ENCODE measurements around the gene C5orf15. TPM values are rescaled to one million over a fixed set of nuclear protein-coding genes. Genes with fewer than 3 reads are reported as not detected.

The C5orf15 gene
- total RNA-seq, 1 donor from 2014 or later = 31.1 TPM

DNA sequence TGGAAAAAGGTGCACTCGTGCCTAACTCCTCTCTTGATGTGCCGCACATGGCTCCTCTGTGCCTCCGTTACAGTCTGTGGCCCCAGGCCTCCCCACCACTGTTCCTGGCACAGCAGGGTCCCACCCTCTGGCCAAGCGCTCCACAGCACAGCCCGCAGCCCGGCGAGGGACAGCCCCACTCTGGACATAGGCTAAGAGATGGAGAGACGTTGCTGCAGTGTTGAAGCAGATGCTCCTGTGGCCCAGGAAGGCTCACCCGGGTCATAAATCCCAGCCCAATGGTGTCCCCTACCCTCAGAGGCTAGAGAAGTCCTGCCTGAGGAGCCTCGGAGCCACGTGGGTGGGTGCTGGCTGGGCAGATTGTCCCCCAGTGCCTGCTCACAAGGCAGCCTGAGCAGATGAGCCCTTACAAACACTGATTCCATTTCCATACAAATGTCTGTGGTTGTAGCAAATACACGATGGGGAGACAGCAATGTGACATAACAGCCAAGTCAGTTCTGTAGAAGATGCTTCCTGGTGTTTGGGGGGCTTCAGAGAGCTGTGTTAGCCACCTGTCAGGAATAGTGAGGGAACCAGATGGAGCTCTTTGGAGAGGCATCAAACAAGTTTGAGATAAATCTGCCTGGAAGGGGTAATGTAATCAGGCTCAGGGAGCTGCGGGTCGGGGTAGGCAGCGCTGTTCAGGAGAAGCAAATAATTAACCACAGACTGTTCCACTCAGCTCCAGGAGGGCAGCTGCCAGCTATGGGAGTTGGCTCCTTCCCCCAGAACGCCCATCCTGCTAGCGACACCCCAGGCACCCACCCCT is 41.7 kb downstream of the C5orf15 start:
- no peak overlapping the region for H3K4me3 ChIP-seq
- intact Hi-C loops (cut with DNase I) = no loop called here
- ATAC-seq (no peak), DNase-seq (no peak)
- H3K36me3 ChIP-seq = no peaks in the 10 kb centered on the region
- peaks cover 8% of the 10 kb centered on the region for H3K4me1 ChIP-seq
- H3K27me3 ChIP-seq (ENCODE audit: low read depth) = peaks cover 4% of the 10 kb centered on the region
- TF ChIP-seq, protein P1, sequence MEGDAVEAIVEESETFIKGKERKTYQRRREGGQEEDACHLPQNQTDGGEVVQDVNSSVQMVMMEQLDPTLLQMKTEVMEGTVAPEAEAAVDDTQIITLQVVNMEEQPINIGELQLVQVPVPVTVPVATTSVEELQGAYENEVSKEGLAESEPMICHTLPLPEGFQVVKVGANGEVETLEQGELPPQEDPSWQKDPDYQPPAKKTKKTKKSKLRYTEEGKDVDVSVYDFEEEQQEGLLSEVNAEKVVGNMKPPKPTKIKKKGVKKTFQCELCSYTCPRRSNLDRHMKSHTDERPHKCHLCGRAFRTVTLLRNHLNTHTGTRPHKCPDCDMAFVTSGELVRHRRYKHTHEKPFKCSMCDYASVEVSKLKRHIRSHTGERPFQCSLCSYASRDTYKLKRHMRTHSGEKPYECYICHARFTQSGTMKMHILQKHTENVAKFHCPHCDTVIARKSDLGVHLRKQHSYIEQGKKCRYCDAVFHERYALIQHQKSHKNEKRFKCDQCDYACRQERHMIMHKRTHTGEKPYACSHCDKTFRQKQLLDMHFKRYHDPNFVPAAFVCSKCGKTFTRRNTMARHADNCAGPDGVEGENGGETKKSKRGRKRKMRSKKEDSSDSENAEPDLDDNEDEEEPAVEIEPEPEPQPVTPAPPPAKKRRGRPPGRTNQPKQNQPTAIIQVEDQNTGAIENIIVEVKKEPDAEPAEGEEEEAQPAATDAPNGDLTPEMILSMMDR (IDR thresholded peaks at IDR 0.05) = no peak
- no peak overlapping the region for H3K27ac ChIP-seq
- H3K9me3 ChIP-seq = no peaks in the 10 kb centered on the region

DNA sequence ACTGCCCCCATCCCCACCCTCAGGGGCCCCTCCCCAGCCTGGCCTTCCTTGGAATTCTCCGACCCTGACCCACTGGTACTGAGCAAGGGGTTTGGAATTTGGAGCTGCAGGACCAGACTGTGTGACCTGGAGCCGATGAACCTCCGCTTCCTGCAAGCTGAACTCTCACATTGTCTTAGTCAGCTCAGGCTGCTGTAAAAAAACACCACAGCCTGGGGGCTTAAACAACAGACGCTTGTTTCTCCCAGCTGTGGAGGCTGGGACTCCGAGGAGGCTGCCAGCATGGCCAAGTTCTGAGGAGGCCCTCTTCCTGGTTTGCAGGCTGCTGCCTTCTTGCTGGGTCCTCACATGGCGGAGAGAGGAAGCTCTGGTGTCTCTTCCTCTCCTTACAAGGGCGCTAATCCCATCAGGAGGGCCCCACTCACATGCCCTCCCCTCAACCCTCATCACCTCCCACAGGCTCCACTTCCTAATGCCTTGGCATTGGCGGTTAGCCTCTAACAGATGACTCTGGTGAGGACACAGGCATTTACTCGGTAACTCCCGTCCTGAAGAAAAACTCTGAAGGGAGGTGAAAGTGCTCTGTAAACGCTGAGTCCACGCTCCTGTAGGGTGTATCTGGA is 42.4 kb downstream of the C5orf15 start:
- intact Hi-C loops (cut with DNase I) = no loop called here
- DNase-seq (no peak), ATAC-seq (no peak)
- no peak overlapping the region for H3K4me3 ChIP-seq
- H3K27ac ChIP-seq = no peak overlapping the region
- no peaks in the 10 kb centered on the region for H3K9me3 ChIP-seq
- H3K4me1 ChIP-seq = peaks cover 8% of the 10 kb centered on the region
- H3K36me3 ChIP-seq = no peaks in the 10 kb centered on the region
- TF ChIP-seq, protein P1 (IDR thresholded peaks at IDR 0.05) = no peak
- peaks cover 4% of the 10 kb centered on the region for H3K27me3 ChIP-seq (ENCODE audit: low read depth)

DNA sequence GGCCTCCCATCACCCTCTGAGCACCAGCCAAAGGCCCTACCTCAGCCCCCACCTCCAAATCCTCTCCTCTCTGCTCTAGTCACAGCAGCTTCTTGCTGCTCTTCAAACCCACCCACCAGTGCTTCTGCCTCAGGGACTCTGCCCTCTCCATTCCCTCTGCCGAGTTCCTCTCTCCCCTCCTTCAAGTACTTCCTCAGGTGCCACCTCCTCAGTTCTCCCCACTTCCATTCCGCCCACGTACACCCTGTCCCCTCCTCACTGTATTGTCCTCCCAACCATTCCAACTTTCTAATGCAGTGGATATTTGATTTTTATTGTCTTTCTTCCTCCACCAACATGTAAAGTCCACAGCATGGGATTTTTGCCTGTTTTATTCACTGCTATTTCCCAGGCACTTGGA is 43.2 kb downstream of the C5orf15 start:
- no peak for DNase-seq
- Histone ChIP-seq H3K27ac (no peak overlapping the region), H3K36me3 (no peaks in the 10 kb centered on the region), H3K4me3 (no peak overlapping the region), H3K27me3 (ENCODE audit: low read depth) (peaks cover 4% of the 10 kb centered on the region), H3K9me3 (no peaks in the 10 kb centered on the region), H3K4me1 (peaks cover 5% of the 10 kb centered on the region)
- TF ChIP-seq, protein P1 (IDR thresholded peaks at IDR 0.05) = no peak
- intact Hi-C loops (cut with DNase I) = no loop called here
- ATAC-seq = no peak

DNA sequence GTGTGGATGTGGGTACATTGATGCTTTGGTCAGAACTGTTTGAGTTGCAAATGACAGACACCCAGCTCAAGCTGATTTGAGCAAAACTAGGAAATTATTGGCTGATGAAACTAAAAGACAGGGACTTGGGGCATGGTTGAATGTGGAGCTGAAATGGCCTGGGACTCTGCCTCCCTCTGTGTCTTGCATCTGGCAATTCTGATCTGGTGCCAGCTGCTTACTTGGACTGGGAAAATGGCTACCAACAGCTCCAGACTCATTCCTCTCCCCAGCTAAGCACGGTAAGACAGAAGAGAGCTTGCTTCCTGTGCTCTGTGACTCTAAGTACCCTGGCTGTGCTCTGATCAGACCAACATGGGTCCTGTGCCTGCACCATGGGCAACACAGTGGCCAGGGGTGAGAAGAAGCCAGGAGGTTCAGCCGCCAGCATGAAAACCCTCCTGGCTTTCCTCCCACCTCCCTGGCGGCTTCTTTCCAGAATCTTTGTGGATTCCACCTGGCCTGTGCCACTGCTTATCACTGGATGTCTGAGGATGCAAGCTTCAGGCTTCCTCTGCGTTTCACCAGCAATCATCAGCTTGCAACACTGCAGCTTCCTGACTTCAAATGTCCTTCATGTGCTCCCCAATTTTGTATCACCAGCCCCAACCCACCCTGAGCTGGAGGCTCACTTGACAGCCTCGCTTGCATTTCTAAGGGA is 44.1 kb downstream of the C5orf15 start:
- TF ChIP-seq, protein P1 (IDR thresholded peaks at IDR 0.05) = no peak
- ATAC-seq = no peak
- H3K4me1 ChIP-seq = no peaks in the 10 kb centered on the region

DNA sequence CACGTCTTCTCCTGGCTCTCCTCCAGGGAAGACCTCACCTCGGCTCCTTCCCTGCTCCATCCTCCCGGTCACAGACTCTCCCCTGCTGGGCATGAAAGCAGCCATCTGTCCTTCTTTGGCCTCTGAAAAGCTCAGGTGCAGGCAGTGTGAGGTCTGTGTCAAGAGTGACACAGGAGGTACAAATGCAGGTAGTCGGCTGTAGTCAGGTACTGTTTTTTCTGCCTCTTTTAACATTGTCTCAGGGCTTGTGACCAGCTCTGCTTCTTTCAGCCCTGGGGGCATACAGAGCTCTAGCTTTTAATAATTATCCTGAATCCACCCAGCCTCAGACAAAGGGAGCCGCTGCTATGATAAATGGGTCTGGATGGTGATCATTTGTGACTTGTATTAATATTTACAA is 46.4 kb downstream of the C5orf15 start:
- intact Hi-C loops (cut with DNase I) = no loop called here
- H3K27ac ChIP-seq = no peak overlapping the region
- TF ChIP-seq, protein P1 (IDR thresholded peaks at IDR 0.05) = no peak
- no peaks in the 10 kb centered on the region for H3K36me3 ChIP-seq
- peaks cover 4% of the 10 kb centered on the region for H3K27me3 ChIP-seq (ENCODE audit: low read depth)
- no peak for DNase-seq
- ATAC-seq = no peak
- H3K4me1 ChIP-seq = no peaks in the 10 kb centered on the region
- H3K4me3 ChIP-seq = no peak overlapping the region
- no peaks in the 10 kb centered on the region for H3K9me3 ChIP-seq

More for the DNA sequence above, 44.1 kb downstream of the C5orf15 start:
- intact Hi-C loops (cut with DNase I) = no loop called here
- H3K27ac ChIP-seq = no peak overlapping the region
- H3K9me3 ChIP-seq = no peaks in the 10 kb centered on the region
- no peak overlapping the region for H3K4me3 ChIP-seq
- peaks cover 4% of the 10 kb centered on the region for H3K27me3 ChIP-seq (ENCODE audit: low read depth)
- no peaks in the 10 kb centered on the region for H3K36me3 ChIP-seq
- no peak for DNase-seq

All from lower lobe of right lung (tissue), 2 donors.